Activated naive CD8-positive, alpha-beta T cell (primary cell): ENCODE measurements around the gene AVEN.
"Not testable (repeated sequence)": the region's sequence is repeated elsewhere in the genome, so short reads cannot be mapped to it uniquely, and the experiment has no call there.

Experiments
- H3K27ac Mint-ChIP-seq: one replicate; pipeline ENCODE4 v1.8.0; 2021; ENCODE audit warnings: mixed read lengths
- H3K27me3 Mint-ChIP-seq: one replicate; pipeline ENCODE4 v1.8.0; 2021; ENCODE audit warnings: mixed read lengths
- H3K36me3 Mint-ChIP-seq: one replicate; pipeline ENCODE4 v1.8.0; 2021; ENCODE audit warnings: mixed read lengths
- H3K4me1 Mint-ChIP-seq: one replicate; pipeline ENCODE4 v1.8.0; 2021; ENCODE audit warnings: low read depth, mixed read lengths
- H3K4me3 Mint-ChIP-seq: one replicate; pipeline ENCODE4 v1.8.0; 2021; ENCODE audit warnings: mild to moderate bottlenecking, mixed read lengths
- H3K9me3 Mint-ChIP-seq: one replicate; pipeline ENCODE4 v1.8.0; 2021; ENCODE audit warnings: low read depth, mixed read lengths

Gene AVEN

DNA sequence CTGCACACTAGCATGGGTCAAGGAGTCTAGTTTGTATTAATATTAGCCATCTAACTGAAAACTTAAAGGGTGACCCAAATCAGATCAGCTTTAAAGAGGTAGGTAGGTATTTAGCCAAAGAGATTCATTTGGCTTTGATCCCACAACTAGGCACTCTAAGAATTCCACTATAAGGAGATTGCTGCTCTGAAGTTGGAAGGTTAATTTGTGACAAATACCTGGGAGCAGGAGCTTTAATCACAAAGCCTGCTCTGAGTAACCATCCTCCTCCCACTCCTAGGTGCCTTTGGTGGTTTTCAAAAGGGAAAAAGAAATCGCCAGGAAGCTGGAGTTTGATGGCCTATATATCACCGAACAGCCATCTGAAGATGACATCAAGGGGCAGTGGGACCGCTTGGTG, 191.0 kb downstream of the AVEN start:
- H3K36me3 Mint-ChIP-seq, result no peaks in the 10 kb centered on the region
- no peaks in the 10 kb centered on the region for H3K27me3 Mint-ChIP-seq
- H3K9me3 Mint-ChIP-seq, result no peaks in the 10 kb centered on the region

DNA sequence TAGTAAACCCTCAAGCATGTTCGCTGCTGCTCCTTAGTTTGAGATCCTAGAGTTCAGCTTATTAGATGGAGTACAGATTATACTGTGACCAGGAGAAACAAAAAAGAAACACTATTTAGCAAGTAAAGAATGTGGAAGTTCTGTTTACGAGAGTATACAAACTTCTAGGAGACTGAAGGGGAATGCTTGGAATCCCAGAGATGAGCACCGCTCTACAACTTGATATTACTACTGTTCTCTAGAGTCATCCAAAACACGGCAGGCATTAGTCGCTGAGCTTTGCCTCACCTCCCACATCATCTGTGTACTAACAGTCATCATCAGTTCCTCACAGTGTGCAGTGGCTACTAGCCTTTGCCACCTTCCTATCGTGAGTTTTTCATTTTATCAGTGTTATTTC, 192.1 kb downstream of the AVEN start:
- Mint-ChIP-seq H3K27me3 (no peaks in the 10 kb centered on the region), H3K4me3 (no peak overlapping the region), H3K9me3 (no peaks in the 10 kb centered on the region), H3K4me1 (no peaks in the 10 kb centered on the region), H3K27ac (no peak overlapping the region), H3K36me3 (no peaks in the 10 kb centered on the region)

More for the DNA sequence above, 191.0 kb downstream of the AVEN start:
- H3K4me3 Mint-ChIP-seq, result no peak overlapping the region
- H3K4me1 Mint-ChIP-seq, result no peaks in the 10 kb centered on the region
- no peak overlapping the region for H3K27ac Mint-ChIP-seq

DNA sequence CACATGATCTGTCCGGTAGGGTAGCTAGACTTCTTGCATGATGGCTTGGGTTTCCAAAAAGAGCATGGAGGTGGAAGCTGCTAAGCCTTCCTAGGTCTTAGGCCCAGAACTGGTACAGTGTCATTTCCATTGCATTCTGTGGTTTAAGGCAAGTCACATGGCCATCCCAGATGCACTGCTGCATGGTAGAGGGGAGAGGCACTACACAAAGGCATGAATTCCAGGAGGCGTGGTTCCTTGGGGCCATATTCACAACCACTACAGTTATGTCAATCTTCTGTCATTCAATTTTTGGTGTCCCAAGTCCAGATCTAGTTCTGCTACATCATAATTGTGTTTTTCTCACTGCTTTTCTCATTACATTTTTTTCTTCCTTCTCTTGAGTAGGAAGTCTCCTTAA, 192.9 kb downstream of the AVEN start:
- no peak overlapping the region for H3K4me3 Mint-ChIP-seq
- no peaks in the 10 kb centered on the region for H3K4me1 Mint-ChIP-seq
- H3K9me3 Mint-ChIP-seq, result no peaks in the 10 kb centered on the region
- H3K27me3 Mint-ChIP-seq, result no peaks in the 10 kb centered on the region
- H3K27ac Mint-ChIP-seq, result no peak overlapping the region
- no peaks in the 10 kb centered on the region for H3K36me3 Mint-ChIP-seq

DNA sequence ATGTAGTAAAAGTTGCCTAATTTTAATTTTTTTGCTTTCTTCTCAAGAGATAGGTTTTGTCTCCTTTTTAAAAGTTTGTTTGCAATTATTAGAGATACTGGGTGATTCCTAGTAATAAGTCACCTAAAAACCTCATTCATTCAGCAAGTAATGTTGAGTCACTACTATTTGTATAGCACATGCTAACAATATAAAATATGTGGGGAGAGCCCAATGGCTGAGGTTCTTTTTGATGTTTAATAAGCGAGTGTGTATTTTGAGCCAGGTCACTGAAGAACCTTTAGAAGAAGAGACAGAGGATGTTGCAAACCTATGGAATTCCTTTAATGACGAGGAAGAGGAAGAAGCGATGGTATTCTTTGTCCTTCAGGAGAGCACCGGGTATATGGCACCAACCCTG, 194.4 kb downstream of the AVEN start:
- Mint-ChIP-seq H3K4me3 (no peak overlapping the region), H3K27ac (no peak overlapping the region), H3K9me3 (no peaks in the 10 kb centered on the region), H3K27me3 (peaks cover 3% of the 10 kb centered on the region), H3K4me1 (no peaks in the 10 kb centered on the region), H3K36me3 (no peaks in the 10 kb centered on the region)

DNA sequence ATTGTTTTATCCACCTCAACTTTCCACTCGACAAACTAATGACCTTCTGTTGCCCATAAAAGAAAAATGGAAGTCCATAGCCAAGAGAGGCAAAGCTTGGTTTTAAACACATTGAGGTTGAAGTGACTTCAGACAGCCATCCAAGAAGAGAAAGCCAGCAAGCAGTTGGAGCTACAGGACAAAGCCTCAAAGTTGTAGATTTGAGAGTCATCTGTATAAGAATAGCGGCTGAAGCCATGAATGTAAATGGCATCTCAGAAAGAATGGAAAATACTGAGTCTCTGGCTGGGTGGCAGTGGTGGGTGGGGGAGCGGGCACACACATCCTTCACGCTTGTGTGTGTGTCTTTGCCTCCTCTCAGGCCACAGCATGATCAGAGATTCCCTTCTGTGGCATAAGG, 194.8 kb downstream of the AVEN start:
- Mint-ChIP-seq H3K4me1 (no peaks in the 10 kb centered on the region), H3K27me3 (peaks cover 3% of the 10 kb centered on the region), H3K9me3 (no peaks in the 10 kb centered on the region), H3K4me3 (no peak overlapping the region), H3K36me3 (no peaks in the 10 kb centered on the region), H3K27ac (no peak overlapping the region)

DNA sequence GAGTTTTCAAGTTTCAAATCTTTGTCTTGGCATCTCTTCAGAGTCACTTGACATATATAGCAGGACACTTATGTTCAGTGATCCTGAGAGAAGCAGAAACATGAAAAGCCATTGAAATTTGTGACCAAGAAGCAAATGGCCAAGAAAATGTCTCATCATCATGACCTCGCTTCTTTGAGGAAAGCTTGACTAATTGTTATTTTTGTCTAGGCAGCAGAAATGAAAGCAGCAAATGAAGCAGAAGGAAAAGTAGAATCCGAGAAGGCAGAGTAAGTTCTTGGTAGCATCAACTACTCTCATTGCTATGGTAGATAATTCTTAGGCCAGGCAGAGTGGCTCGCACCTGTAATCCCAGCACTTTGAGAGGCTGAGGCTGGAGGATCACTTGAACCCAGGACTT, 198.4 kb downstream of the AVEN start:
- Mint-ChIP-seq H3K36me3 (no peaks in the 10 kb centered on the region), H3K4me1 (no peaks in the 10 kb centered on the region), H3K9me3 (no peaks in the 10 kb centered on the region), H3K27me3 (peaks cover 7% of the 10 kb centered on the region), H3K4me3 (no peak overlapping the region), H3K27ac (no peak overlapping the region)

DNA sequence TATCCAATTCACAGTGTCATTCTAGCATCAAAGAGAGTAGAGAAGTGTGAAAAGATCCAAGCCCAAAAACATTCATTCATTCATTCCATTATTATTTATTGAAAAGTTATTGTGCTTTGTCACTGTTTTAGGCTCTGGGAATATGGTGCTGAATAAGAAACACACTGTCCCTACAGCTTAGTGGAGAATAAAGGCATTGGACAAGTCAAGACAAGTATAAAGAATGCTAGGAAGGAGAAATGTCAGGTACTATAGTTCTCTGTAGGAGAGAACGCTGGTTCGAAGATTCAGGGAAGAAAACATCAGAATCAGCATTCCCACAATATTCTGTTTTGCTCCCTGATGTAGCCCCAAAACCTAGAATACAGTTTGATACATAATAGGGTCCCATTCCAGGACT, 199.5 kb downstream of the AVEN start:
- H3K4me3 Mint-ChIP-seq, result no peak overlapping the region
- H3K27ac Mint-ChIP-seq, result no peak overlapping the region
- peaks cover 7% of the 10 kb centered on the region for H3K27me3 Mint-ChIP-seq
- H3K36me3 Mint-ChIP-seq, result no peaks in the 10 kb centered on the region
- no peaks in the 10 kb centered on the region for H3K4me1 Mint-ChIP-seq
- H3K9me3 Mint-ChIP-seq, result no peaks in the 10 kb centered on the region

DNA sequence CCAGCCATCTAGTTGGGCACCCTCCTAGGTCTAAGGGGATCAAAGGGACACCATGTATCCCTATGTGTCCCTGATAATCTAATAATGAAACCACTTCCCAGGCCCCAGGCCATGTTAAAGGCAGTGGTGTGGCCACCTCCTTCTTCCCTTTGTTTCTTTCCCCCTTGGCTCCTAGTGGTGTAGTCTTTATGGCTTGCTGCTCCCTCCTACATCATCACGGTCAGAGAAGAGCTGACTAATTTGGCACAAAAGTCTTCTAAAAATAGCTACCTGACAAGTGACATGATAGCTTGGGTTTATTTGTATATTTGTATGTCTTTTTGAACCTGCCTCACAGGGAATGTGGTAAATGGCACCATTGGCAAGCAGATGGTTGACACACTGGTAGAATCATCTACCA, 201.7 kb downstream of the AVEN start:
- H3K27ac Mint-ChIP-seq, result no peak overlapping the region

DNA sequence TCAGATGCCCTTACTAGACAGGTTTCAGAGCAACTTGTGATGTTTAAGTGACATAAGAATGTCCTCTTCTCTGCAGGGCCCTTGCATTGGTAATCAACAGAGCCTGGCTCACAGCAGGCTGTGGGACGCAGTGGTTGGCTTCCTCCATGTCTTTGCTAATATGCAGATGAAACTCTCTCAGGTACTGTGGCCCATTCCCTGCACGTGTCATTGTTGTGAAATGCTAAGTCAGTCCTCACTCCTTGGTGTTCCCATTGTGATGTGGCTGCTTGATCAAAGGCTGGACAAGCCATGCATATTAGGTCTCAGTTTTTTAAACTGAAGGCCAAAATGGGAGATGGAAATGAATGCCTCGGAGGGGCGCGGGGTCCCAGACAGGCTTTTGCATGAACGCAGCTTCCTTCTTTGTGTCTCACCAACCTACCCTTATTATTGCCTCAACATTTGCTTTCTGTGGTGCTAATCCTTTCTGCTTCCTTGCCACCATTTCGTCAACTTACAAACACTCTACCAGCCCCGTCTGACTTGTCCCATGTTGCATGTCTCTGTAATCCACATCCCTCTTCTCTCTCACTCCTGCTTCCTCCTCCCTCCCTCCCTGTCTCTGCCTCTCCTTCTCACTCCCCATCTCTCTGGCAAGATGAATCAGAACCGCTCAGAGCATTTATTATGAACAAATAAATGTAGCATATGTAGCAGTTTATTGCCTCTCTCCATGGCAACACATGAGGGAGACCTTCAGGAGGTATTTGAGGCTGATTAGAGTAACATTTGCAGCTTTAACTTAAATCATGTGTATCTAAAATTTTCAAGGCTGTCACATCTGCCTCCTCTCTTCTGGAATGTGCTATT, 203.9 kb downstream of the AVEN start:
- Mint-ChIP-seq H3K4me3 (no peak overlapping the region), H3K9me3 (no peaks in the 10 kb centered on the region), H3K27me3 (peaks cover 14% of the 10 kb centered on the region), H3K36me3 (no peaks in the 10 kb centered on the region), H3K4me1 (no peaks in the 10 kb centered on the region), H3K27ac (no peak overlapping the region)

More for the DNA sequence above, 201.7 kb downstream of the AVEN start:
- Mint-ChIP-seq H3K4me3 (no peak overlapping the region), H3K4me1 (no peaks in the 10 kb centered on the region), H3K27me3 (peaks cover 7% of the 10 kb centered on the region), H3K36me3 (no peaks in the 10 kb centered on the region), H3K9me3 (no peaks in the 10 kb centered on the region)

DNA sequence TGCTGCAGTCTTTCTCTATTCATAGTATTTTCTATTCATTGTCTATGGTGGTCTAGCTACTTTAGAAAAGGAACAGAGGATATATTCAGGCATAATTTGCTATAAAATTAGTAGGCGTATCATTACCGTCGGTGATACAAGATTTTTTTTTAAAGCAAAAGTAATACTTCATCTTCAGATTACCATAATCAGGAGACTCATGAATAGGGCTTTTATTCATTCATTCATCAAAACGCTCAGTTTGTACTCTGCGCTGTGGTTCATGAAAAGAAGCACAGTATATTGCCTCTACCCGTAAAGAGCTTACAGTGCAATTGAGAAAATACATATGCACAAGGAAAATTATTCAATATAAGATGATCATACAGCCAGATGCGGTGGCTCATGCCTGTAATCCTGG, 207.4 kb downstream of the AVEN start:
- peaks cover 6% of the 10 kb centered on the region for H3K27me3 Mint-ChIP-seq
- no peaks in the 10 kb centered on the region for H3K9me3 Mint-ChIP-seq
- no peaks in the 10 kb centered on the region for H3K4me1 Mint-ChIP-seq
- H3K27ac Mint-ChIP-seq, result no peak overlapping the region
- no peaks in the 10 kb centered on the region for H3K36me3 Mint-ChIP-seq
- no peak overlapping the region for H3K4me3 Mint-ChIP-seq

DNA sequence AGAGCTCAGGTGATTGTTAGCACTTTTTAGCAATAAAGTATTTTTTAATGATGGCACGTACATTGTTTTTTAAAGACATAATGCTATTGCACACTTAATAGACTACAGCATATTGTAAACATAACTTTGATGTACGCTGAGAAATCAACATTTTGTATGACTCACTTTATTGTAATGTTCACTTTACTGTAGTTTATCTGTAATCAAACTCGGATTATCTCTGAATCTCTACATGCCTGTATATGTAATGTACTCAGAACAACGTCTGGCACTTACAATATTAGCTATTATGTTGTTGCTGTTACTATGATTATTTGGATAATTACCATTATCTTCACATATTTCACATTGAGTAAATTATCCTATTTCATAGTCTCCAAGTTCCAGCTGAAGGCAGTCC, 208.7 kb downstream of the AVEN start:
- no peaks in the 10 kb centered on the region for H3K4me1 Mint-ChIP-seq
- H3K9me3 Mint-ChIP-seq, result no peaks in the 10 kb centered on the region
- no peak overlapping the region for H3K4me3 Mint-ChIP-seq
- no peaks in the 10 kb centered on the region for H3K36me3 Mint-ChIP-seq
- H3K27ac Mint-ChIP-seq, result no peak overlapping the region
- peaks cover 13% of the 10 kb centered on the region for H3K27me3 Mint-ChIP-seq

DNA sequence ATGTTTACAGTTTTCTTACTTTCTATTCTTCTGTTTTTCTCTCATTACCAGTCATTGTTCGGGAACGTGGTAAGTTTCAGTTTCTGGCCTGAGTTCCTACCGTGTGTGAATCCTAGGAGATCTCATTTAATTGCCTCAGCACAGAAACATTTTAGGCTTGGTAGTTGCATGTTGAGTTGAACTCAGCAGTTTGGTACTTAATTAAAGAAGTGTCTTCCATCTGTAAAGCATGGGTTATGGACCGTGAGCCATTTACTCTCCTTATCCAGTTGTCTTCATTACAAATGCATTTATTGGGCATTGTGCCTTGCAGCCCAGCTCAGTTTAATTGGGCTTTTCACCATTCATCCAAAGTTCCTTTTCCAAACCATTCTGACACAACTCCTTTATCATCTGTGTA, 212.8 kb downstream of the AVEN start:
- no peaks in the 10 kb centered on the region for H3K9me3 Mint-ChIP-seq
- no peak overlapping the region for H3K4me3 Mint-ChIP-seq
- H3K4me1 Mint-ChIP-seq, result no peaks in the 10 kb centered on the region
- no peak overlapping the region for H3K27ac Mint-ChIP-seq
- peaks cover 7% of the 10 kb centered on the region for H3K27me3 Mint-ChIP-seq
- no peaks in the 10 kb centered on the region for H3K36me3 Mint-ChIP-seq

DNA sequence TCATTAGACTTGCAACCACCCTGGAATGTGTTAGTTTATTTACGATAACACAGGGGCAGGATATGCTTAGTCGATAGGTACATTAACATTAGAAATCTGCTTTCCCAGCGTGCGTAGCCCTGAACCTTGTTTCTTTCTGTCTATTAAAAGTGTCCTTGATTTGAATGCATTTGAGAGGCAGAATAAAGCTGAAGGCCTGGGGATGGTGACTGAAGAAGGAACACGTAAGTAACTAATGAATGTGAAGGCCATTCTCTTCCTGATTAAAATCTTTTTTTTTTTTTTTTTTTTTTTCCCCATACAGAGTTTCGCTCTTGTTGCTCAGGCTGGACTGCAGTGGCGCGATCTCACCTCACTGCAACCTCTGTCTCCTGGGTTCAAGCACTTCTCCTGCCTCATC, 213.6 kb downstream of the AVEN start:
- Mint-ChIP-seq H3K36me3 (no peaks in the 10 kb centered on the region), H3K4me1 (no peaks in the 10 kb centered on the region), H3K27me3 (peaks cover 6% of the 10 kb centered on the region), H3K4me3 (no peak overlapping the region), H3K9me3 (no peaks in the 10 kb centered on the region), H3K27ac (no peak overlapping the region)

DNA sequence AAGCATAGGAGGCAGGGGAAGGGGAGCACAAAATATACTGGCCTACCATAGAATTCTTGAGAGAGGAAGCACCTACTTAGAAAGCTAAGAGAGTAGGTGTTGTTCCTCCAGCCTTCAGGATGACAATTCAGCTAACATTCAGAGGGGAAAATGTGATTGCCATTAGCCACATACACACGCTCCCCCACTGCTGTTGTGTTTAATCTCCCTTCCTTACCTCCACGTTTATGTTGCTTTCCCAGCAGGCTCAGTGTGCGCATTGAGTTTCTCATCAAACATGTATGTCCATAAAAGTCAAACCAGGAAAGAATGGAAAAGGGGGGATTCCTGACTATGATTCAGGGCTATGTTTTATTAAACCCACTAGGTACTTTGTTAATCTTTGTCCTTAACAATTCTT, 215.9 kb downstream of the AVEN start:
- Mint-ChIP-seq H3K36me3 (no peaks in the 10 kb centered on the region), H3K4me3 (no peak overlapping the region), H3K4me1 (no peaks in the 10 kb centered on the region), H3K27ac (no peak overlapping the region), H3K27me3 (peaks cover 11% of the 10 kb centered on the region), H3K9me3 (no peaks in the 10 kb centered on the region)

DNA sequence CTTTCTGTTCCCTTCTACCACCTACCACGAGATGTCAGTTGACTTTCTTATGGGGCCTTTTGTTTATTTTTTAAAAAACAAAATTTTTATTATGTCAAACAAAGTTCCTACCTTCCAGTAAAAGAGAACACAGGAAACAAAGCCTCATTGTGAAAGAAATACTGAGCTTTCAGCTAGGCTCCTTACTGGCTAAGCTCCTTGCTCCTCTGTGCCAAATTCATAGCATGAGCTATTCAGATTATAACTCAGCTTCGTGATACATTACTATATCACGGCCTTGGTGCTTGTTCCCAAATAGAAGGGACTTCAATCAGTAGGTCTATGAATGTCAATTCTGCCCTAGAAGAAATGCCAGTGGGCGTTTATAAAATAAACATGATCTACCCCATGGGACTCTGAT, 216.5 kb downstream of the AVEN start:
- H3K9me3 Mint-ChIP-seq, result no peaks in the 10 kb centered on the region

DNA sequence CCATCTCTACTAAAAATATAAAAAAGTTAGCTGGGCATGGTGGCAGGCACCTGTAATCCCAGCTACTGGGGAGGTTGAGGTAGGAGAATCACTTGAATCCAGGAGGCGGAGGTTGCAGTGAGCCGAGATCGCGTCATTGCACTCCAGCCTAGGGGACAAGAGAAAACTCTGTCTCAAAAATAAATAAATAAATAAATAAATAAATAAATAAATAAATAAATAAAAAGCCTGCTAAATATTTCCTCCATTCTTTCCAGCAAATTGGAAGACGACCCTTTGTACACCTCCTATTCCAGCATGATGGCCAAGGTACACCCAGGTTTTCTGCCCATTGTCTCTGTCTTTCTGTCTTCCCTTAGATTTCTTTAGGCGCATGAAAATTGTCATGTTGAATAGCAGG, 219.5 kb downstream of the AVEN start:
- H3K27me3 Mint-ChIP-seq, result peaks cover 11% of the 10 kb centered on the region
- H3K4me1 Mint-ChIP-seq, H3K9me3 Mint-ChIP-seq, H3K27ac Mint-ChIP-seq, H3K4me3 Mint-ChIP-seq, H3K36me3 Mint-ChIP-seq: not testable (repeated sequence)

More for the DNA sequence above, 216.5 kb downstream of the AVEN start:
- H3K4me1 Mint-ChIP-seq, result no peaks in the 10 kb centered on the region
- H3K27ac Mint-ChIP-seq, result no peak overlapping the region
- H3K4me3 Mint-ChIP-seq, result no peak overlapping the region
- peaks cover 14% of the 10 kb centered on the region for H3K27me3 Mint-ChIP-seq
- no peaks in the 10 kb centered on the region for H3K36me3 Mint-ChIP-seq
